Measurements from ENCODE around the gene SPHK1.
"Not testable (repeated sequence)": the region's sequence is repeated elsewhere in the genome, so short reads cannot be mapped to it uniquely, and the experiment has no call there.

- TF ChIP-seq CTCF (IDR thresholded peaks at IDR 0.05); REST (IDR thresholded peaks at IDR 0.05; ENCODE audit: insufficient read depth in 1 of 2, low read depth in 2 of 2, low read length in 1 of 2); POLR2AphosphoS5 (IDR thresholded peaks at IDR 0.05; ENCODE audit: low read depth, low read length); SIN3A (IDR thresholded peaks at IDR 0.05; ENCODE audit: borderline replicate concordance, insufficient read depth, low read depth, low read length); TCF7L2 (IDR thresholded peaks at IDR 0.05; ENCODE audit: low read depth, low read length): not testable (repeated sequence)
These were observed 37.5 kb upstream of the SPHK1 start for GRCh38 chr17:76346936-76347335.

Measured in Panc1 (cell line).